NCI-H526 treated with DMSO at 0.1 percent for 48 hours (cell line): ENCODE measurements around the gene ZDHHC20.
A peak's percentile ranks its signal among the peaks of the same experiment; 100 is the strongest.

Experiments
- DNase-seq: peaks from one replicate; lab custom pipeline; 2025; lab: John Stamatoyannopoulos, UW

The ZDHHC20 gene, protein sequence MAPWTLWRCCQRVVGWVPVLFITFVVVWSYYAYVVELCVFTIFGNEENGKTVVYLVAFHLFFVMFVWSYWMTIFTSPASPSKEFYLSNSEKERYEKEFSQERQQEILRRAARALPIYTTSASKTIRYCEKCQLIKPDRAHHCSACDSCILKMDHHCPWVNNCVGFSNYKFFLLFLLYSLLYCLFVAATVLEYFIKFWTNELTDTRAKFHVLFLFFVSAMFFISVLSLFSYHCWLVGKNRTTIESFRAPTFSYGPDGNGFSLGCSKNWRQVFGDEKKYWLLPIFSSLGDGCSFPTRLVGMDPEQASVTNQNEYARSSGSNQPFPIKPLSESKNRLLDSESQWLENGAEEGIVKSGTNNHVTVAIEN

DNA sequence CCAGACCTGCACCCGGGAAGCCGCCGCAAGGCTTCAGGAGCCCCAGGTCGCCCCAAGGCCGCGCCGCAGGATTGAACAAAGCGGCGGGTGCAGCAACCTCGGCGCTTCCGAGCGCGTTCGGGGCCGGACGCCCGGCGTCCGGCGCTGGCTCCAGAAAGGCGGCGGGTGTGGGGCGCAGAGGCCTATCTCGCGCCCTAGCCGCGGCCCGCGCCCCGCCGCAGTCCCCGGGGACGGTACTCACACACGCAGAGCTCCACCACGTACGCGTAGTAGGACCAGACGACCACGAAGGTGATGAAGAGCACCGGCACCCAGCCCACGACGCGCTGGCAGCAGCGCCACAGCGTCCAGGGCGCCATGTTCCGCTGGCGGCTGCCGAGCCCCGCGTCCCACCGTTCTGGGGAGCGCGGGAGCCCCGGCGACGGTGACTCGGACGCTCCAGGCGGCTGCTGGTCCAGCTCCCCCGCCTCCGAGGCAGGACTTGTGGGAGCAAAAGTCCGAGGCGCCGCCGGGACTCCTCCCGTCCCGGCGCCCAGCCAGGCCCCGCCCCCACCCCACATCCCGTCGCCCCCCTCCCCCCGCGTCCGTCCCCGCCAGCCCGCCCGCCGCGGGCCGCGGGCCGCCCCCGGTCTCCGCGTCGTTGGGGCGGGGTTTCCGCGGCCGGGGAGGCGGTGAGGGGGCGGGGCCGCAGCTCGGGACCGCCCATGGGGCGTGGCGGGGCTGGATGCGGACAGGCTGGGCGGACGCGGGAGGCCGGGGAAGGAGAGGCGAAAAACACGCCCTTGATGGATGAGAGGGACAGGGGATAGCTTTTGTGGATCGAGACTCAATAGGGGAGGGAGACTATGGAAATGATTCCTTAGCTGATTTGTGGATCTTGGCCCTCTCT lies at the start of gene ZDHHC20:
Gene ZDHHC20, minus strand, starts transcription at position 491 of the 889 bp plus-strand sequence. Its CDS starts 132 bp downstream, at position 359.
- peak; percentile 70 for DNase-seq

DNA sequence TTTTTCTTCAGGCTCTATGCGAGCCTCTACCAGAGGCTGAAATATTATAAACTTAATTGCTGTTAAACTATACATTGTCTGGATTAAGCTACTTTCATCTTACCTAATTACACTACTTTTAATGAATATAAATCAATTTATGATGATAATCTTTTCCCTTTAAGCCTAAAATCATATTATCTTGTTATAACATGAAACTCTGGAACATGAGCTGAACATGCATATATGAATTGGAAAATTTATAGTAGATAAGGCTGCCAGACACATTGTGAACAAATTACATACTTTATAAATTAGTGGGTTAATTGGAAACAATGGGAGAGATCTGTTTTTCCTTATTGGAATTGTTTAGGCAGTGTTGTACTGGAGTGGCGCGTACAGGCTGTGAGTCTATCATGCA lies 45.3 kb upstream of the ZDHHC20 start:
- DNase-seq: no peak

DNA sequence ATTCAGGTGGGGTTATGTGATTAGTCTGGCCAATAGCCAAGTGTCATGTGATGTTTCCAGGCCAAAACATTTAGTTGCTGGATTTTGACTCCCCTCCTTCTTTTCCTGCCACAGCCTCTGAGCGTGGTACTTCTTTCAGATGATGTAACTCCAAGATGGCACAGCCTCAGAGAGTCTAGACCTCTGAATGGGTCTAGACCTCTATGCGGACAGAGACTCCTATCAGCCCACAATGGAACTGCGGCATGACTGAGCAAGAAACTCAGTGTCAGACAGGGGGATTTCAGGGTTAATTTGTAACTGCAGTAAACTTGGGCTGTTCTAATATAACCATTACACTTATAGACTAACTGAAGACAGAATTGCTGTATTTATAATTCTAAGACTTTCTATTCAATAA lies 42.6 kb upstream of the ZDHHC20 start:
- DNase-seq: no peak

DNA sequence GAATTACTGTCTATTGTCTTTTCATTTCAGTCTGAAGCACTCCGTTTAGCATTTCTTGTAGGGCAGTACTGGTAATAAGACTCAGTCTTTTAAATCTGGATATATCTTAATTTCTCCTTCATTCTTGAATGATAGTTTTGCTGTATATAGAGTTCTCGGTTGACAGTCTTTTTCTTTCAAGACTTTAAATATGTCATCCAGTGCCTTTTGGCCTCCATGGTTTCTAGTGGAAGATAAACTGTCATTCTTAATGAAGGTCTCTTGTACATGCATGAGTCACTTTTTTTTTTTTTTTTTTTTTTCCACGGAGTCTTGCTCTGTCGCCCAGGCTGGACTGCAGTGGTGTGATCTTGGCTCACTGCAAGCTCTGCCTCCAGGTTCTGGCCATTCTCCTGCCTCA lies 27.2 kb upstream of the ZDHHC20 start:
- no peak for DNase-seq

DNA sequence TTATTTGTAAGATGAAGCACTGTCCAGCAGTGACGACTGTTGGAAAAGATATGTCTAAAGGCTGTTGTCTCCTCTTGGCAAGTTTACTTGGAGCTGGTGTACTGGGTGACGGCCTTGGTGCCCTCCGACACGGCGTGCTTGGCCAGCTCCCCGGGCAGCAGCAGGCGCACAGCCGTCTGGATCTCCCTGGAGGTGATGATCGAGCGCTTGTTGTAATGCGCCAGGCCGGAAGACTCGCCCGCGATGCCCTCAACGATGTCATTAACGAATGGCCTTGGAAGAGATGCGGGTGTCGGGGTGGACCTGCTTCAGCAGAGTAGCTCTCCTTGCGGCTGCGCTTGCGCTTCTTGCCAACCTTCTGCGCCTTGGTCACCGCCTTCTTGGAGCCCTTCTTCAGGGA lies 24.6 kb upstream of the ZDHHC20 start:
- DNase-seq: no peak

DNA sequence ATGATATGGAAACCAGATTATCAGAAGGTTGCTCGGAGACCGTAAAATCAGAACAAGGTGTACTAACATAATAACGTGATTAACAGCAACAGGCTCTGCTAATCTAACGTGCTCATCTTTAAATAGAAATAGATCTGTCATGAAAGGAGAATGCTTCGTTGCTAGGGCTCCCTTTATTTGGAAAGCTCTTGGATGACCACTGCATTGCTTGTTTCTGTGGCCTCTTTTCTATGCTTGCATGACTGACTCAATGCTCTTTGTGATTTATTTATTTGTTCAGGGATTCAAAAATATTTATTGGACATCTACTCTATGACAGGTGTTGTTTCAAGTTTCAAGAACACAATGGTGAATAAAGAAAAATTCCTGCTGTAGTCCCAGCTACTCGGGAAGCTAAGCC lies 22.3 kb upstream of the ZDHHC20 start:
- DNase-seq: no peak

DNA sequence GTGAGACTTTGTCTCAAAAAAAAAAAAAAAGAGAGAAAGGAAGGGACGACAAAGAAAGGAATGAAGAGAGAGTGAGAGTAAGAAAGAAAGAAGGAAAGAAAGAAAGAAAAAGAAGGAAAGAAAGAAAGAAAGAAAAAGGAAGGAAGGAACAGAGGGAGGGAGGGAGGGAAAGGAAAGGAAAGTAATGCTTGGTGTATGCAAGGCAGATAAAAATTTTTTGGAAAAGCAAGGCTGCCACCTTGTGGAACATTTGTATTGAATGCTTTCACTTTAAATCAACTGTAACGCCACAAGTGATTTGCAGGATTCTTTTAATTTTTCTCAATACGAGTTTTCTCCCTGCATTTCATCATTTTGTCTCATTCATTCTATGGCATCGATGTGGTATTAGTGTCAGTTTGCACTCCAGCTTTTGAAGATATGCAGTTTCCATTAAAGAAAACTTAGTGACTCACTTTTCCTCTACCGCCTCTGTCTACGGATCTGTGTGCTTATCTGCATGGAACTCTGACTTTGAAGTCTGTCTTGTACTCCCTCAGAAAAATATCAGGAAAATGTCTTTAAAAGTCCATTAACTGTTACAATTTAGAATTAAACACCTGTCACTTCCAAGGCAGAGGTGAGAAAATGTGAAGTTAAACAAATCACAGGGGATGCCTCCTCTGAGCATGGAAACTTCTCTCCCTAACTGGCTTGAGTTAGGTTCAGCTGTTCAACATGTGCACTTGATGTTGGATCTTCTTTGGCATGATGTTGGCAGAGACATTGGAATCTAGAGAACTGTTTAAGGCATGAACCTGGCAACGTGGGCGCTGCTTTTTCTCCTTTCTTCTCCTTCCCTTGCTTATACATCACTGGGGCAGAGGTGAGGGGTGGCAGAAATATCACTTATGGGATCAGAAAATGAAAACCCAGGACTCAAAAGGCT lies 20.0 kb upstream of the ZDHHC20 start:
- peak; percentile 58 for DNase-seq

DNA sequence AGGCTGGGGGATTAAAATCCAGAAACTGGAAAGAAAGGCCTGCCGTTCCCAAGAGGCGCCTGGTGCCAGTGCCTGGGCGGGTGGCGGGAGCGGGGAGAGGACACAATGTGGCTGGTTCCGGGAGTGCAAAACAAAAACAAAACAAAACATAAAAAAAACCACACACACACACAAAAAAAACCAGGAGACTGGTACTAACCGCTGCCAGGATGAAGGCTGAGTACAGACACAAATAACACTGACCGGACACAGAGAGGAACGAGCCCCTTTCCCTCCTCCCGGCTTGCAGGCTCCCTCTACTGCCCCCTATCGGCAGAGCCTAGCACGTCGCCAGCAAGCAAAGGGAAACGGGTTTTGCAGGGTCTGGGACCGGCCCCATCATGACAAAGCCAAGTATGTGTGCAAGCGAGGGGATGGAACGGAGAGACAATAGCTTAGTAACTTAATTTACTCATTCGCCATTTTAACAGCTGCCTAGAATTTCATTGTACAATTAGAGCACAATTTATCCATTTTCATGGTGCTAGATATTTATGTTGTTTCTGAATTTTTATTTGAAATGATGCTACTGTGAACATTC lies 17.9 kb upstream of the ZDHHC20 start:
- DNase-seq: peak; percentile 88

DNA sequence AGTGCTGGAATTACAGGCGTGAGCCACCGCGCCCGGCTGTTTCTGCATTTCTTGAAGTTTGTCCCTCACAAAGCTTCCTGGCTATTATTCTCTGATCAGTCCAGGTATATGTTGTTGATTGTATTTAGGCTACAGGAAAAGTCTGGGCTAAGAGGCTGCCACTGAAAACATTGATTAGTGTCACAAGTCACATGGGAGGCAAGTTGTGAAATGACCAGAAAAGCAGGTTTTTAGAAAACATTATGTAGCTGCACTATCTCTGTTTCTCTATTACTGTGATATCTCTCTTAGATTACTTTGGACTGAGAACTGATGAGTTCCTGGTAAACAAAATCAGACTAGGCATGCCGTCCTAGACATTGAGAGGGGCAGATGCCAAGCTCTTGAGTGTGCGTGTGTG lies 16.0 kb upstream of the ZDHHC20 start:
- DNase-seq: no peak

DNA sequence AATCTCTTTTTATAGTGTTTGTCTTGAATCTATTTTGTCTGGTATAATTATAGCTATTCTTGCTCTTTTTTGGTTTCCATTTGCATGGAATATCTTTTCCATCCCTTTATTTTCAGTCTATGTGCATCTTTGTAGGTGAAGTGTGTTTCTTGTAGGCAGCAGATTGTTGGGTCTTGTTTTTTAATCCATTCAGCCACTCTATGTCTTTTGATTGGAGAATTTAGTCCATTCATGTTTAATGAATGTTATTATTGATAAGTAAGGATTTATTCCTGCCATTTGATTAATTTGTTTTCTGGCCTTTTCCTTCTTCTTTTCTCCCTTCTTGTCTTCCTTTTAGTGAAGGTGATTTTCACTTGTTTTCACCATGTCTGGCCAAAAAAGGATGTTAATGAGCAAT lies 11.7 kb upstream of the ZDHHC20 start:
- no peak for DNase-seq

DNA sequence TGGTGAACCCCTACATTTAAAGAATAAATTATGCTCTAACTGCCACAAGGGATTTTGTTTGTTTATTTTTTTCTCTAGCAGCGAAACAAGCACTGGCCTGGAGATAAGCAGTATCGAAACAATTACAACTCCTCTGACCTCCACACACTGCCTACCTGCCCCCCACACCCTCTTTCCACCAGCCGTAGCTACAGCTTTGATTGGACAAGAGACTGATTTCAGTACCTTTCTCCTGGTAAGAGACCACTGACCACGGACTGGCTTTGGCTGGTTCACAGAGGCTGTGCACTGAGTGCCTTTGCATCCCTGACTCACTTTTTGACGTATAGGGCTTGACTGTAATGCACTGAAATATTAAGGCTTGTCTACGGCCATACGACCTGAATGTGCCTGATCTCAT lies 7.4 kb upstream of the ZDHHC20 start:
- DNase-seq: no peak

DNA sequence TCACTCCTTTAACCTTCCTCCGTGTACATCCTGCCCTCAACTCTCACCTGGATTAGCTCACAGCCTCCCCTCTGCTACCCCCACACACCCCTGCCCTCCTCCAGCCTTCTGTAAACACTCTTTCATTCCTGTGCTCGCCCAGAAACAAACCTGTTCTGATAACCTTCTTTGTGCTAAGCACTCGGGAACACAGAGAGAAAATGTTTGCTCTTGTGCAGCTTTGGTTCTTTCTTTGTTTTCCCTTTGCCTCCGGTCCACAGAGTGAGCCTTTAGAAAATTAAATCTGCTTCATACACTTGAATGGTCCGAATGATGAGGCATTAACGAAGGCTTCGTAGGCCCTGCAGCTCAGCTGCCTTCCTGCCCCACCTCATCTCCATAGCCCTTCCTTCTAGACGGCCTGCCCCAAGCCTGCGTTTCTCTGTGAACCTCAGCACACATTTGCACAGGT lies 6.6 kb upstream of the ZDHHC20 start:
- DNase-seq: no peak

DNA sequence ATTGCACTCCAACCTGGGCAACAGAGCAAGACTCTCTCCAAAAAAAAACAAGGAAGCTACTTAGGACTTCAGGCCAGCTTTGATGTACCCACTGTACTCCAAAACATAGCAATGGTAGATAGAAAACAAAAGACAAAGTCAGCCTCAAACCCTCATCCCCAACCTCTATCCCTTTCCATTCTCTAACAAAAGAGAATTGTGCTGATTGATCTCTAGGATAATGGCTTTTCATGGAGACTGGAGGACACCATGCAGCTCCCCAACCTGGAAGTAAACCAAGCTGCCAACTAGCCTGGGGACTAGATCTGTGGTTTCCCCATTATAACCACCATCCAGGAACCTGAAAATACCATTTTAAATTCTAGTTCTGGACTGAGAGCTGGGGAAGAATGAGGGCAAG lies 4.3 kb upstream of the ZDHHC20 start:
- DNase-seq: no peak

DNA sequence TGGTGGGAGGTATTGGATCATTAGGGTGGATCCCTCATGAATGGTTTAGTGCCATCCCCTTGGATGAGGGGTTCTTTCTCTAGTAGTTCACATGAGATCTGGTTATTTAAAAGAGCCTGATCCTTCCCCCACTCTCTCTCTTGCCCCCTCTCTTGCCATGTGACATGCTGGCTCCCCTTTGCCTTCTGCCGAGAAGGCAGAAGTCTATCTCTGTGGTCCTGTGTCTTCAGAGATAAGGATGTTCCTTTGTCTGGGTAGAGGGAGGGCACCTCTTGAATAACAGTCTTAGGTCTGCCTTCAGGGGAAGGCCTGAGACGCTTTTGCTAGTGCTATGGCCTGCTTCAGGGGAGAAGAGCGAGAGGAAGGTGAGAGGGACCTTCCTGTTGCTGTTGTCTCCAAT lies 2.0 kb upstream of the ZDHHC20 start:
- no peak for DNase-seq

DNA sequence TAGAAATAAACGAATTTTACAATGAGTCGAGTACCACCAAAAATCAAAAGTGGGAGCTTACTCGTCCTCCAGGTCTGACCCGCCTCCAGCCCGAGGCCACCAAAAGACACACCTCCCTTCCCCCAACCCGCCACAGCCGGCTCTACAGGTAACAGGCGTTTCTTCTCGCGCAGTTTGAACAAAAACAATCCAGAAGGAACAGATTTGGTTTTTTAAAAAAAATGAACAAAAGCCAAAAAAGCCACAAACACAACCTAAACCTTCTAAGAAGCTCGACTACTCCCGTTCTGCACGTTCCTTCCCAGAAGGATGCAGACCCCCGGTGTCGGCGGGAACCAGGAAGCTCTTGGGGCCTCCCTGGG lies 671 bp downstream of the ZDHHC20 start:
- peak; percentile 53 for DNase-seq

DNA sequence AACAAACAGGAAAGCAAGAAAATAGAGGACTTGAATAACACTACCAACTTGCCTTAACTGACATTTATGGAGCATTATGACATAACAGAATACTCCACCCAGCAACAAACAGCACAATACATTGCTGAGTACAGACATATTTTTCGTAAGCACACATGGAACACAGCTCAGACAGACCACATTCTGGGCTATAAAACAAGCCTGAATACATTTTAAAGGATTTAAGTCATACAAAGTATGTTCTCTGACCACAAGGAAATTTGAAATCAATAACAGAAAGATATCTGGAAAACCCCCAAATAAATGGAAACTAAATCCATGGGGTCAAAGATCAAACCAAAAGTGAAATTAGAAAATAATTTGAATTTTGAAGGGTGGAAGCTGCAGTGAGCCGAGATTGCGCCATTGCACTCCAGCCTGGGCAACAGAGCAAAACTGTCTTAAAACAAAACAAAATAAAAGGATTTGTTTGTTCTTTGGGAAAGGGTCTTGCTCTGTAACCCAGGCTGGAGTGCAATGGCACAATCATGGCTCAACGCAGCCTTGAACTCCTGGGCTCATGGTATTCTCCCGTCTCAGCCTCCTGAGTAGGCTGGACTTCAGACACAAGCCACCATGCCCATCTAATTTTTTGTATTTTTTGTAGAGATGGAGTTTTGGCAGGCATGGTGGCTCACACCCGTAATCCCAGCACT lies 5.6 kb downstream of the ZDHHC20 start:
- no peak for DNase-seq

DNA sequence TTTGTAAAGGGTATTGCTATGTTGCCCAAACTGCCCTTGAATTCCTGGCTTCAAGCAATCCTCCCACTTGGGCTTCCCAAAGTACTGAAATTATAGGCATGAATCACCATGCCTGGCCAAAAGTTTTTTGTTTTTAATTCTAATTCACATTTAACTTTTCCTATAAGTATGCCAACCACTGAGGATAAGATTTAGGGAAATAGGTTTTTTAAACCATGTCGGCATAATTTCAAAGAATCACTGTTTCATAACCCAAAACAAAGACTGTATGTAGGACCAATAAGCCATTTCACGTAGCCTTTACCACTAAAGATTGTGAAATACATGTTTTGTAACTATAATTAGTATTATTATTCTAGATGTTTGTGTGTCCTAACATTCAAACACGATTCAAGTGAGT lies 8.2 kb downstream of the ZDHHC20 start:
- DNase-seq: no peak

DNA sequence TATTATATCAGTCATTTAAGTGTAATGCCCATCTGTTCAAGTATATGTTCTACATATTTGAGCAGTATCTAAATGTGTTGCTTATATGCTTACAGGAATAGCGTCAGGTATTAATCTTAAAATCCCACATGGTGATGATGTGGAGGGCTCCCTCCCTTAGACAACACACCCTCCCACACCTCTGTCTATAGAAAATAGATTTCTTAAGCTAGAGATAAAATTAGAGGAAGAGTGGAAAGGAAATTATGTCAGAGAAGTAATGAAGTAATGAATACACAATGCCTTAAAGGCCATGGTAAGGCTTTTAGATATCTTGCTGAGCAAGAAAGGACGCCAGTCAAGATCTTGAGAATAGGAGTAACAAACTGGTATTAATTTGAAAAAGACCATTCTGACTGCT lies 12.4 kb downstream of the ZDHHC20 start:
- DNase-seq: no peak

DNA sequence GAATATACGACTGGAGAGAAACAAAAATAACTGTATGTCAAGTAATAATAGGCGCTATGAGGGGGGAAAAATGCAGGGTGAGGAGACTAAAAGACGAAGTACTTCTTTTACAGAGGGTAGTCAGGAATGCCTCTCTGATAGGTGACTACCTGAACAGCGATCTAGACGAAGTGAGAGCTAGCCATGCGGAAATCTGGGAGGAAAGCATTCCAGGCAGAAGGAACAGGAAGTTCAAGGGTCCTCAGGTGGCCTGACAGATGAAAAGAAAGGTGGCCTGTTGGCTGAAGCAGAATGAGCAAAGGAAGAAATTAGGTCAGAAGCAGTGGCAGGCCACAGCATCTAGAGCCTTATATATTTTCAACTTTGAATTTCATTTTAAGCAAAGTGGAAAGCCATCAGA lies 13.3 kb downstream of the ZDHHC20 start:
- no peak for DNase-seq

DNA sequence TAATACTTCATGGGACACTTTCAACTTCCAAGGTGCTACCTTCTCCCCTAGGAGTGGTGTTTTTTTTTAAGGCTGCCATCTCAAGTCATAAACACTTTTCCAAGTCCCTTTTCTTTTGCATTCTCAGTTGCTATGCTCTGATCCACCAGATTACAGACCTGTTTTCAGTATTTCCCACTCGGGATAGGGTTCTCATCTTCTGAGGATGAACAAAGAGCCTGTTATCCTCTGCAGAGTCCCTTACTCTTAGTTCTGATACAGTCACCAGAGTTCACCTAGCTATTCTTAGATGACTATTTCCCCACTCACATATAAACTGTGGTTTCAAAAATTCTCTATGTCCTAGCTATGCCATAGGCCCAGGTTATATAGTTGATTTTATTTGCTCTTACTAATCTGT lies 15.9 kb downstream of the ZDHHC20 start:
- DNase-seq: no peak

DNA sequence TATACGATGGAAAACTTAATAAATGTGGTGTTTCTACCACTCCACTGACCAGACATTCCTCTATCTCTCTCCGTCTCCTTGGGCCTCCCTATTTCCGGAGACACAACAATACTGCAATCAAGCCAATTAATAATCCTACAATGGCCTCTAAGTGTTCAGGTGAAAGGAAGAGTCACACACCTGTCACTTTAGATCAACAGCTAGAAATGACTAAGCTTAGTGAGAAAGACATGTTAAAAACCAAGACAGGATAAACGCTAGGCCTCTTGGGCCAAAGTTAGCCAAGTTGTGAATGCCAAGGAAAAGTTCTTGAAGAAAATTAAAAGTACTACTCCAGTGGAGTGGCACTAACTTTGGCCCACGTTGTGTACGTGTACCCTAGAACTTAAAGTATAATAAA lies 22.5 kb downstream of the ZDHHC20 start:
- no peak for DNase-seq
